Stromal cell of bone marrow (primary cell): ENCODE measurements around the gene DIP2A.
"Not testable (repeated sequence)": the region's sequence is repeated elsewhere in the genome, so short reads cannot be mapped to it uniquely, and the experiment has no call there.

Experiments
- DNase-seq: peaks from one replicate; pipeline ENCODE4 v3.0.0-alpha.2; 2012; ENCODE audit warnings: low read depth

The DIP2A gene

DNA sequence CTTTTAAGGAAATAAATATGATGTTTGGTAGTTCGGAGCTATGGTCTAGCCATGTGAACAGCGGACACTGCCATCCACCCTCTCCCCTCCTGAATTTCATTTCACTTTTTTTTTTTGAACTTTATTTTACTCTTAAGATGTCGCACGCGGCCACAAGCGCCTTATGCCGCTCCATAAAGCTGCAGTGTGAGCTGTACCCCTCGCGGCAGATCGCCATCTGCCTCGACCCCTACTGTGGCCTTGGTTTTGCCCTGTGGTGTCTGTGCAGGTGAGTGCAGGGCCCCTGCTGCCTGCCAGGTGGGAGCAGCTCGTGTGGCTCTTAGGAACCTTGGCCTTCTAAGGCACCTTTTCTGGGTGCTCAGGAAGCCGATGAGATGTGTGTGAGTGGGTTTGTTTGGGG, 98.1 kb downstream of the DIP2A start:
- DNase-seq: no peak

DNA sequence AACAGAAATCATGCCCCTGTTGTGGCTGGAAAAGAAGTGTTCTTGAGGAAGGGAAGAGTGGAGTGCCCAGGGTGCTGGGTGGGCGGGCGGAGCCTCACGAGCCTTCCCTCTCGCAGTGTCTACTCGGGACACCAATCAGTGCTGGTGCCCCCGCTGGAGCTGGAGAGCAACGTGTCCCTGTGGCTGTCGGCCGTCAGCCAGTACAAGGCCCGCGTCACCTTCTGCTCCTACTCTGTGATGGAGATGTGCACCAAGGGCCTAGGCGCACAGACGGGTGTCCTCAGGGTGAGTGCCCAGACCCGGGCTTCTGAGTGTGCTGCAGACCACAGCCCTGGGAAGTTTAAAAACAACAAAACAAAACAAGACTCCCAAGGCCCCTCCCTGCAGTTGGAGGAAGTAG, 98.8 kb downstream of the DIP2A start:
- no peak for DNase-seq

DNA sequence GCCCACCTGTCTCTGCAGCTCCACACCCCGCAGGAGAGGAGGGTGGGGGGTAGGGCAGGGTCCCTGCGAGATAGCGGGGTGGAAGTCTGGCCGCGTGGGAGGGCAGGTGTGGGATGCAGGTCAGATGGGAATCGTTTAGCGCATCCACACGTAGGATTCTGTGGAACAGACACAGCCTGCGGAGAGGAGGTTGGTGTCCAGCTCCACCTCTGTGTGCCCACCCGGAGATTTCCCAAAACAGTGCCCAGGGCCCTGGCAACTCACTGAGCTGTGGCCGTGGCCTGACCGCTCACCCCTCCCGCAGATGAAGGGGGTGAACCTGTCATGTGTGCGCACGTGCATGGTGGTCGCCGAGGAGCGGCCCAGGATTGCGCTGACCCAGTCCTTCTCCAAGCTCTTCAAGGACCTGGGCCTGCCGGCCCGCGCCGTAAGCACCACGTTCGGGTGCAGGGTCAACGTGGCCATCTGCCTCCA, 99.3 kb downstream of the DIP2A start:
- no peak for DNase-seq

DNA sequence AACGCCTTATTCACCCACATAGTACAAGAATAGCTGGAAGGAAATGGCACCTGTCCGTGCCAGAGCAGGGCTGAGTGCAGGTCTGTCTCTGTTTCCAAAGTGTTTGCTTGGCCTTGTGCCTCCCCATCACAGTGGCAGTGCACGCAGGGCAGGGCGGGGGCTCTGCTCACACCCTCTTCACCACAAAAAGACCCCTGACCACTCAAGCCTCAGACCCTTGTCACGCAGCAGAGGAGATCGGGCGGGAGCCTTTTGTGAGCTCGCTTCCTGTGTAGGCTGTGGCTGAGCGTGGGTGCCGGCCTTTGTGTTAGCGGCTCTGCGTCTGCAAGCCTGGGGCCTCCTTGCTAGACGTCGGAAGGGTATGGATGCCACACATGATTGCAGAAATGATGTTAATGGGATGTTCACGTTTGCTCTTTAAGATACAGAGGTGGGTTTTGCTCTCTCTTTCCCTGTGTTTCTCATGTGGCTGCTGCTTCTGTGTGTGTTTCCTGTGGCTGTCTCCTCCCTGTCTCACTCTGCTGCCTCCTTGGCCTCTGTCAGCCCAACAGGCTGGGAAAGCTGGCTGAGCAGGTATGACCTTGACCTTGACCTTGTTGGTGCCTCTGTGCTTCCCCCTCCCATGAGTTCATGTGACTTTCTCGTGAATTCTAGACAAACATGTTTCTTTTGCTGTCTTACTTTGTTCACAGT, 100.7 kb downstream of the DIP2A start:
- no peak for DNase-seq

DNA sequence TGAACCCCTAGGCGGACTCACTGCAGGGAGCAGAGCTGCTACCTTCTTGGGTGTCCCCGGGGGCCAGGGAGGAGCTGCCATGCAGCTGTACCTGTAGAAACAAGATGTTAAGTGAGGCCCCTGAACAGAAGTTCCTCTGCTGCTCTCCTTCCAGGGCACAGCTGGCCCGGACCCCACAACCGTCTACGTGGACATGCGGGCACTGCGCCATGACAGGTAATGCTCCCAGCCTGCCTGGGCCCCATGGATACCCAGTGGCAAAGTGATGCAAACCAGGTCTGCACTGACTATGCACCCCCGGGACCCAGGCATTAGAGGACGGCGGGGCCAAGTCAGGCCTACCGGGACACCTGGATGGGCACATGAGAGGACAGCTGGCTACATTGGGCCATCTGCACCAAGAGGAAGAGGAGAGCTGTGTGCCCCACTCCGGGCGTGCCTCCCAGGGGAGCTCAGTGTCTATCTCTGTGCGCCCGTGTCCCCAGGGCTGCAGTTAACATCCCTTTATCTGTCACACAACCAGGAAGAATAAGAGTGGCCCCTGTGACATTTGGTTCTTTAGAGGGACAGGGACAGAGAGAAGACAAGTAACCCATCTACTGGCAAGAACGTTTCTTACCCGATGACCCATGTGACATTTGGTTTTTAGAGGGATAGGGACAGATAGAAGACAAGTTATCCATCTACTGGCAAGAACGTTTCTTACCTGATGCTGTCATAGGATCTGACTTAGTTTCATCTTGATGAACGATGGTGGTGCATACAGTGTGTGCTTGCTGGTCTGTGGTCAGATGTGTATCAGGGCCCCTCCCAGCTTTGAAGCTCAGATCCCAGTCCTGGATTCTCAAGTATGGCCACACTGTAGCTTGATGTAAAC, 102.1 kb downstream of the DIP2A start:
- no peak for DNase-seq

DNA sequence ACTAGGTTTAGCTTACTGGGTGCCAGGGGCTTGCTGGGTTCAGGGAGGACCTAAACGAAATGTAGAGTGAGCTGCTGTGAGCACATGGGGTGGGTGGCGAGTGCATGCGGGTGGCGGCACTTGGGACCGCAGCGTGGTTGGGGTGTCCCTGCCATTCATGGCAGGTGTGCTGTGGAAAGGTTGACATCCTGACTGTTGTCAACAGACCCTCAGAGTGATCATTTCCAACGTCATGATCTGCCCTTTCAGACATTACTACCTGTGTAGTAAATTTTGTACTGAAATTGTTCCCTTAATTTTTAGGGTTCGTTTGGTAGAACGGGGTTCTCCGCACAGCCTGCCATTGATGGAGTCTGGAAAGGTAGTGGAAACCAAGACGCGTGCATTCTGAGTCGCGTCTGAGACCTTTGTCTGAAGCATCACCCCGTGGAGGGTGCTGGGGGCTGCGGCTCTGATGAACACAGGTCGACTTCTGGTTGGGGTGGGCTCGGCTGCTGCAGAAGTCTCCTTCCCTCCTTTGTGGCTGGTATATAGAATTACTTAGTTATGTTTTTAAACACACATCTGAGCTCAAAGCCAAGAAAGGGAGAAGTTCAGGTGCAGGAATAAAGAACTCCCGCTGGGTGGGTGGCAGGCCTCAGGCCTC, 102.9 kb downstream of the DIP2A start:
- DNase-seq: no peak

DNA sequence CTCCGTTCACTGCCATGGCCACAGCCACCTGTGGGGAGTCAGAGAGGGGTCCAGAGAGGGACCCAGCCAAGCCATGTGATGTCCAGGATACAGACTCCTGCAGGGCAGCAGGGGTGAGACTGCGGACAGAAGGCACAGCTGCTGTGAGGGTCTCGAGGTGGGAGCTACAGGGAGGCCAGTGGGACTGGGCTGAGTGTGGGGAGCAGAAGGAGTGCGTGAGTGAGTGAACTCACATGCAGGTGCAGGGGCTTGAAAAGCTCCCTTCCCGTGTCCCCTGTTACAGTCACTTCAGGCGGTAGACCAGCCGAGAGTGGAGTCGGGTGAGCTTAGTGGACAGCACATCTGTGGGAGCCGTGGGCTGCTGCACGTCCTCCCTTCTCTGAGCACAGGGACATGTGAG, 103.8 kb downstream of the DIP2A start:
- DNase-seq: no peak

DNA sequence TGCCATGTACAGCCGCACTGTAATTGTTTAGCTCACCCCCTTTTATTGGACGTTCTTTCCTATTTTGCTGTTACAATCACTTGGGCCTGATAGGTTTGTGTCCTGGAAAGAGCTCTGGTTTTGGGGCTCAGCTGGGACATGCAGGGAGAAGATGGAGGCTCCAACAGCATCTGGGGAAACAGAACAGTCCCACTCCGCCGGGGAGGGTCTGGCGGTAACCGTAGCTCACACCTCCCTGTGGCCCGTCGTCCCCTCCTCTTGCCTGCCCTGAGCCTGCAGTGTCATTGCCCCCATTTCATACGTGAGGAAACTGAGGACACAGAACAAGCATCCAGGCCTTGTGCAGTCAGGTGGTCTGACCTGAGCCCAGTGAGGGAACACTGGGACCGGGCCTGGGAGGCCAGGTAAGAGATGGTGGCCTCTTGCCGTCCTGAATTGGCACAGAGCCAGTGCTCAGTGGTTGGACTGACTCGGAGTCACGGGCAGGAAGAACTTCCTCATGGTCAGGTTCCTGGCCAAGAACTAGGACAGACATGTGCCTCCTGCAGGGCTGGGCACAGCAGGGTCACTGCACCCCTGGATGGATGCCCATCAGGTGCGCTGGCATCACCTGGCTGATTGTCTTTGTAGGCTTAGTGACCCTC, 104.4 kb downstream of the DIP2A start:
- no peak for DNase-seq

DNA sequence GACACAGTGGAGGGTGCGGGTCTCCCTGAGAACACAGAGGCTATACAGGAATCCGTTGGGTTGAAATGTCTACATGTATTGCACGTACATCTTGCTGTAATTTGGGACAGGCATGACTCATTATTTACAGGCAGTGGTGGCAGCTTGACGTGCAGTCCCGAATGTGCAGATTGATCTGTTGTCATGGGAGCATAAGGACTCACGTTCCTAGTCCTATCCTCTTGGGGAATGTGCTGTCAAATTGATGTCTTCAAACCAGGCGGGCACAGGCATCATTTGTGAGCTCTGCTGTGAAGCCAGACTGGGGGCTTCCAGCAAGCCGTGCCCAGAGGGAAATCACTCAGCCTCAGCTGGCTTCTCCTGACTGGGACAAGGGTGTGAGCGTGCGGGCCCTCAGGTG, 105.7 kb downstream of the DIP2A start:
- DNase-seq: no peak

DNA sequence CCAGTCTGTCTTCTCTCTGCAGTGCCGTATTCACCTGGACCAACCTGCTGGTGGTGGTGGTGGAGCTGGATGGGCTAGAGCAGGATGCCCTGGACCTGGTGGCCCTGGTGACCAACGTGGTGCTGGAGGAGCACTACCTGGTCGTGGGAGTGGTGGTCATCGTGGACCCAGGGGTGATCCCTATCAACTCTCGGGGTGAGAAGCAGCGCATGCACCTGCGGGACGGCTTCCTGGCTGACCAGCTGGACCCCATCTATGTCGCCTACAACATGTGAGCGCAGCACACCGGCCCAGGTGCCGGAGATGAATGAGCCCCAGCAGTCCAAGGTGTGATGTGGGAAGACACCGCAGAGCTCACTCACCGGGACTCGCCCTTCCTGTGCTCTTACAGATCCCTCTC, 108.7 kb downstream of the DIP2A start:
- DNase-seq: no peak

DNA sequence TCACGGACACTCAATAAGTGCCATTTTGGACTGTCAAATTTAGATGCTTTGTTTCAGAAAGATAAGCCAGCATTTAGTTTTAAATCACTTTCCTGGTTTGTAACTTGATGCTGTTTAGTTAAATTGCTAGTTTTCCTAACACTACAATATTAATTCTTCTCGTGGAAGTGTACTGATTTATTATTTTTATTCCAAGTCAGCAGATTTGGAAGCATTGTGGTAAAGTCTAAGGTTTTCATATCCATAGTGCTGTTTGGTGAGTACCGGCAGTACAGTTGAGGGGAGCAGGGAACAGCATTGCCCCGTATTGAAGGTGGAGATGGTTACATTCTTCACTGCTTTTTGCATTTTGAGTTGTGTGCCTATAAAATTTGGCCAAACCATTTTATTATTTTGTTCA, 109.9 kb downstream of the DIP2A start:
- DNase-seq: no peak

DNA sequence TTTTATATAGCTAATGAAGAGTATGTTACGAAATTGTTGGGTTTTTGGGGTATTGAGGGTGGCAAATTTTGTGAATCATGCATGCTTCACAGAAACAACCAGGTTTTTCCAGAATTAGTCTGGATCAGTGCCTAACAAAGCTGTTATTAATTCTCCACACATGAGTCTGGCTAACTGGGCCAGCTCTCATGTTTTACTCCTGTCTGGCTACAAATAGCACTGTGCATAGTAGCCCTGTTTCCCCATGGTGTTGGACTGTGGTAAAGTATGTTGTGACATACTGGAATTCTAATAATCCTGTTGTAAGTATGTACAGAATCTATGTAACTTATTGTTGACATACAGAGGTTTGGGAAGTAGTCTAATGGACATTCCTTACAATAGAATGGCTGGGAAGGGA, 110.4 kb downstream of the DIP2A start:
- DNase-seq: peak; percentile 28

DNA sequence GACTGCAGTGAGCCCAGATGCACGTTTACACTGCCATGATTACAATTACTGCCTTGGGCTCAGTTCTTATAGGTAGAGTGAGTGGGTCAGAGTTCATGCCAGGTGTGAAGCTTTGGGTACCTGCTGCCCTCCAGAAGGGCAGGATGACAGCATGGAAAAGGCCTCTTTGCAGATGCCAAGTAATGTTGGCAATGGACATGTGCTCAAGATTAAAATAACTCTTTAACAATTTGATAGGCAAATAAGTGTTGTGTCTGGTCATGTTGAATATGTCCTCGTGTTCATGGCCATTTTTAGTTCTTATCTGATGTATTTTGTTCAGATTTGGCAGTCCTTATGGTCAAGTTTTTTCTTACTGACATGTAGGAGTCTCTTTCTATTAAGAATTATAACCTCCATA, 111.4 kb downstream of the DIP2A start:
- no peak for DNase-seq

DNA sequence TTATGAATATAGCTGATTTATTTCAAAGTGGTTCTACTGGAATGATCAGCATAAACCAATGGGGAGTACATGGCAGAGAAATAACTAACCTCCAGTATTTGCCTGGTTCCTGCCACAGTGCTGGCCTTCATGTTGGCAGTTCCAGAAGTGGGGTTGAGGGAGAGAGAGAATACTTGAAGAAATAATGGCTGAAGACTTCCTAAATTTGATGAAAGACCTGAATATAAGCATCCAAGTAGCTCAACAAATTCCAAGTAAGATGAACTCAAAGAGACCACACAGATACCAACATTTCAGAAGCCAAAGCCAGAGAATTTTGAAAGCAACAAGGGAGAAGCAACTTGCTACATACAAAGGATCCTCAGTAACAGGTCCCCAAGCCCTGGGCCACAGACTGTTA, 111.9 kb downstream of the DIP2A start:
- DNase-seq: no peak

DNA sequence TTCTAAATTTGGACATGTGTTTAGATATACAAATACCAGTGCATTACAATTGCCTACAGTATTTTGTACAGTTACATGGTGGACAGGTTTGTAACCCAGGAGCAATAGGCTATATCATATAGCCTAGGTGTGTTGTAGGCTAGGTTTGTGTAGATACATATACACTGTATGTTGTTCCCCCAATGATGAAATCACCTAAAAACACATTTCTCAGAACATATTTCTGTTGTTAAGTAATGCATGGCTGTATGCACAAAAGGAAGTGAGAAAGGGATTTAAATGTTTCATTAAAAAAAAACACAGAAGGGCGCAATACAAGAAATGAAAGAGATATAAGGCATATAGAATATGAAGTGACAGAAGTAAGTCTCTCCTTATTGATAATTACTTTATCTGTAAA, 114.2 kb downstream of the DIP2A start:
- no peak for DNase-seq

DNA sequence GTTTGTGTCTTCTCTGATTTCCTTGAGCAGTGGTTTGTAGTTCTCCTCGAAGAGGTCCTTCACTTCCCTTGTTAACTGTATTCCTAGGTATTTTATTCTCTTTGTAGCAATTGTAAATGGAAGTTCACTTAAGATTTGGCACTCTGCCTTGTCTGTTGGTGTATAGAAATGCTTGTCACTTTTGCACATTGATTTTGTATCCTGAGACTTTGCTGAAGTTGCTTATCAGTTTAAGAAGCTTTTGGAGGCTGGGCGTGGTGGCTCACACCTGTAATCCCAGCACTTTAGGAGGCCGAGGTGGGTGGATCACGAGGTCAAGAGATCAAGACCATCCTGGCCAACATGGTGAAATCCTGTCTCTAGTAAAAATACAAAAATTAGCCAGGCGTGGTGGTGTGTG, 119.1 kb downstream of the DIP2A start:
- DNase-seq: not testable (repeated sequence)

DNA sequence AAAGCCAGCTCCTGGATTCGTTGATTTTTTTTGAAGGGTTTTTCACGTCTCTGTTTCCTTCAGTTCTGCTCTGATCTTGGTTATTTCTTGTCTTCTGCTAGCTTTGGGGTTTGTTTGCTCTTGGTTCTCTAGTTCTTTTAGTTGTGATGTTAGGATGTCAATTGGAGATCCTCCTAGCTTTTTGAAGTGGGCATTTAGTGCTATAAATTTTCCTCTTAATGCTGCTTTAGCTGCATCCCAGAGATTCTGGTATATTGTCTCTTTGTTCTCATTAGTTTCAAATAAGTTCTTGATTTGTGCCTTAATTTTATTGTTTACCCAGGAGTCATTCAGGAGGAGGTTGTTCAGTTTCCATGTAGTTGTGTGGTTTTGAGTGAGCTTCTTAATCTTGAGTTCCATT, 120.7 kb downstream of the DIP2A start:
- DNase-seq: not testable (repeated sequence)

DNA sequence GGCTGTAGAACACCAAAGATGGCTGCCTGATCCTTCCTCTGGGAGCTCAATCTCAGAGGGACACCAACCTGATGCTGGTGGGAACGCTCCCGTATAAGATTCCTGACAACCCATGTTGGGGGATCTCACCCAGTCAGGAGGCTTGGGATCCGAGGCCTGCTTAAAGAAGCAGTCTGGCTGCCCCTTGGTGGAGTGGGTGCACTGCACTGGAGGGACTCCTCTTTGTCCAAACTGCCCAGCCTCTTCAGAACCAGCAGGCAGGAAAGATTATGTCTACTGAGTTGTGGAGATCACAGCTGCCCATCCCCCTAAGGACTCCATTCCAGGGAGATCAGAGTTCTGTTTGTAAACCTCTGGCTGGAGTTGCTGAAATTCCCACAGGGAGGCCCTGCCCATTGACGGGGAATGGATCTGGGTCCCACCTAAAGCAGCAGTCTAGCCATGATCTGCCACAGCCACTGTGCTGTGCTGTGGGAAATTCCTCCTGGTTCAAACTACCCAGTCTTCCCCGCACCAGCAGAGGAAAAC, 123.2 kb downstream of the DIP2A start:
- no peak for DNase-seq

DNA sequence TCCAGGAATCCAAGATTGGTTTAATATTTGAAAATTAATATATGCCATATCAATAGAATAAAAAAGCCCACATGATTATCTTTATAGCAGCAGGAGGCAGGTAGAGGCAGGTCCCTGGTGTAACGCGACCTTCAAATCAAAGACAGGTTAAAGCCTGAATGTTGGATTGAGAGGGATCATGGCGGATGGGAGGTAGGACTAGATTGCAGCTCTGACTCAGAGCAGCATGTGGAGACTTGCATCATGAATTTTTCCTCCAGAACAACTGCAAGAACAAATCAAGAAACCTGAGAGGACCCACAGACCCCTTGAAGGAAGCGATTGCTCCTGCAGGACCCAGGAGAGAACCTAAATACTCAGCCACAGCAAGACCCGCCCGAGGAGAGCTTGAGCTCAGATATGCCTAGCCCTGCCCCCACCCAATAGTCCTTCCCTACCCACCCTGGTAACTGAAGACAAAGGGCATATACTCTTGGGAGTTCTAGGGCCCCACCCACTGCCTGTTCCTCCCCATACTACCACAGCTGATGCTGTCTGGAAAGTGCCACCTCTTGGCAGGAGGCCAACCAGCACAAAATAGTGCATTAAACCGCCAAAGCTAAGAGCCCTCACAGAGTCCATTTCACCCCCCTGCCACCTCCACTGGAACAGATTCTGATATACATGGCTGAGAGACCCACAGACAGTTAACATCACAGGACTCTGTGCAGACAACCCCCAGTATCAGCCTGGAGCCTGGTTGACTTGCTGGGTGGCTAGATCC, 126.7 kb downstream of the DIP2A start:
- DNase-seq: no peak

DNA sequence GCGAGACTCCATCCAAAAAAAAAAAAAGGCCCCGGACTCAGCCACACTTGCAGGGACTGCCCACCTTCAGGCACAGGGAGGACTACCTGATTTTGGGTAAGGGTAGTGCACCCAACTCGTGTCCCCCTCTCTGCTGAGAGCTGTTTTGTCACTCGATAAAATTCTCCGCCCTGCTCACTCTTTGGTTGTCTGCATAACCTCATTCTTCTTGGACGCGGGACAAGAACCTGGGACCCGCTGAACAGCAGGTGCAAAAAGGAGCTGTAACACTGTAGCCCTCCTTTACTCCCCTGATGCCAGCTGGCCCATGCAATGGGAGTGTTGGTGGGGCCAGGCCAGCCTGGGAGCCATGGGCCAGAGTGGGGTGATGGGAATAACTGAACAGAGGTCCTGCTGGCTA, 135.6 kb downstream of the DIP2A start:
- DNase-seq: no peak

DNA sequence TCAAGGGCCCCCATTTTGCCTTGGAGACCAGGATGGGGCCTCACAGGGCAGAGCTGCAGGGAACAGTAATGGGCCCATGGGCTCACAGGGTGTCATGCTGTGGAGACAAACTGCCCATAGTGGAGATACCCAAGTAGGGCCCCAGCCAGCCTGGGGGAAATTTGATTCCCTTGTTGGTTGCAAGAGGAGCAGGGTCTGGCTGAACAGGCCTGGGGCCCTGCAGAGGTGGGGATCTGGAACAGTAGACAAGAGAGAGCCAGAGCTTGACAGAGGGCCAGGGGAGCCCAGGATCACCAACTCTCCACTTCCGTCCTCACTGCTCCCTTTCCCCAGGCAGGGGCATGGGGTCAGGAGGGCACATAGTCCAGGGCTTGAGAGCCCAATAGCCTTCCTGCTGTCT, 137.5 kb downstream of the DIP2A start:
- DNase-seq: no peak

DNA sequence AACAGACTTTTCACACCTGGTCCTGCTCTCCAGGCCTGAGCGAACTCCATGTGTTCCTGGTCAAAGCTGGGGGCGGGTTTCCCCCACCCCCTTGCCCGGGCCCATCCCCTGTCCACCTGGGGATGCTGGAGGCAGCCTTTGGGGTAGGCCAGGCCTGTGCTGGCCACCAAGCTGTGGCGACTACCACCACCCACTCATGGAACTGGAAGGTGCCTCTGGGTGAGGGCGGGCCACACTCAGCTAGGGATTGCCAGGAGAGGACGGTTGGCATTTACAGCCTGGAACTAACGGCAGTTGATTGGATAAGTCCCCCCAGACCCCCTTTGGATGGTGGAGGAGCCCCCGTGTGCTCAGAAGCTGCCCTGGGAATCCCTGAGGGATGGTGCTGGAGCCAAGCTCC, 138.3 kb downstream of the DIP2A start:
- no peak for DNase-seq
